Activated CD4-positive, alpha-beta T cell treated with anti-CD3 and anti-CD28 coated beads for 48 hours (primary cell): ENCODE data around the gene PTPDC1.
"Not testable (repeated sequence)": the region's sequence is repeated elsewhere in the genome, so short reads cannot be mapped to it uniquely, and the experiment has no call there.

Experiments
- DNase-seq: peaks from one replicate; pipeline ENCODE4 v3.0.0-alpha.2; 2020

The PTPDC1 gene

DNA sequence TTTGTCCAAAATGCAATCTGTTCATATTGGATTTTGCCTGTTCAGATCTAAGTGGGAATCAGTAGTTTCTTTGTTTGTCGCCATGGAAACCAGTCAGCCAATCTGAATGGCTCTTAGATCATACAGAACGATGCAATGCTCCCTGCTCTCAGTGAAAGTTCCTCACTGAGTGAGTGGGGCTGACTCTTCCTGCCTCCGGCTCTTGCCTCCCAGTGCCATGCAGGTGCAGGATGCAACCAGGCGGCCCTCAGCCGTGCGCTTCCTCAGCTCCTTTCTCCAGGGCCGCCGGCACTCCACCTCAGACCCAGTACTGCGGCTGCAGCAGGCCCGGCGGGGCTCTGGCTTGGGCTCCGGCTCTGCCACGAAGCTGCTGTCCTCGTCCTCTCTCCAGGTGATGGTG, at the start of gene PTPDC1:
PTPDC1 (plus strand) TSS at position 151 of the 400 bp plus-strand sequence; CDS start at position 218, 67 bp downstream.
- no peak for DNase-seq

DNA sequence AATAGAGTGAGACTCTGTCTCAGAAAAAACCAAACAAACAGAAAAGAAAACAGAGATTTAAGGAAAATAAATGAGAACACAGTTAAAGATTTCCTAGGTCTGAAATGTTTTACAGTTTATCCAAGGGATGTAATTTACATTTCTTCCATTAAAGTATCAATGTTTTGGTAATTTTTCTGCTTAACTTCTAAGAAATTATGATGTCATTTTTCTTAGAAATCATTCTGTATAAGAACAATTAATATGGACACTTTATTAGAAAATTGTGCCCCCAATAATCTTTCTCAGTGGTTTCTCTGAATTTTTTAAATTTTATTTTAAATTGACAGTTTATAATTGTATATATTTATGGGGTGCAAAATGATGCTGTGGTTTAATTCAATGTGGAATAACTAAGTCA, 49.8 kb upstream of the PTPDC1 start:
- no peak for DNase-seq

- DNase-seq, result no peak
These were observed 44.5 kb upstream of the PTPDC1 start for GRCh38 chr9:94039786-94040185.

- DNase-seq, result no peak
These were observed 41.5 kb upstream of the PTPDC1 start for GRCh38 chr9:94042516-94043360.

DNA sequence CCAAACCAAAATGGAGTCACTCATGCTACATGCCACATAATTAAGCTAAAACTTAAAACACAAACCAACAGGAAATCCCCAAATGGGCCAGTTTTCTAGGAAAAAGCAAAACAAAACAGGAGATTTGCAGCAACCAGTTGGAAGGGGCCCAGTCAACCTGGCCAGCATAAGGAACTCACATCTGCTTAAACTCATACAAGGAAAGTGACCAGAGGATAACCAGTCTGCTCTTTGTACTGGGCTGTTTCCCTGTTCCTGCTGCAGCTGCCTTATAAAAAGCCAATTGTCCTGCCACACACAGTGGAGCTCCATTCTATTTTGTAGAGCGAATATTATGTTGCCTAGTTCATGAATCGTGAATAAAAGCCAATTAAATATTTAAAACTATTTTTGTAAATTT, 29.5 kb upstream of the PTPDC1 start:
- no peak for DNase-seq

DNA sequence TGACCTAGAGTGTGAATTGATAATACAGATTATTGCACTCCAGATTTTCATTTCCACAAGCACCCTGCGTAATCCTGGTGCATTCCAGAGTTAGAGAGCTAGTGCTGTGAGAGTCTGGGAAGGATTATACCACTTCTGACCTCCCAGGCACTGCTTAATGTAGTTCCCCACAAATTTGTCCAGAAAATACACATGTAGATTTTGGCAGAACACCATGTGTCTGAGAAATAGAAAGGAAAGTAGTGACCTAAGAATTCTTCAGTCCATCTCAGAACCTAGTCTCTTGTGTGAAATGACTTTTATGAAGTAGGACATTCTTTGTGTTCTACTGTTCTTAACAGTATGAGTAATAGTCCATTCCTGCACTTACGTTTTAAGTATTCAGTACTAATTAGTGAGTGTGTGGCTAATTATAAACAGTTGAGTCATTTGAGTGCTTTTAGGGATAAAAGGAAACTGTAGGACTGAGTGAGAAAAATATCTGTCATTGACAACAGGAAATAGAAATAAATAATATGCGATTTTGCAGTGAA, 27.8 kb upstream of the PTPDC1 start:
- no peak for DNase-seq

- no peak for DNase-seq
These were observed 26.3 kb upstream of the PTPDC1 start for GRCh38 chr9:94057918-94058317.

GRCh38 chr9:94061864-94062263, 22.4 kb upstream of the PTPDC1 start:
- no peak for DNase-seq

GRCh38 chr9:94065535-94065961, 18.7 kb upstream of the PTPDC1 start:
- DNase-seq, result peak; percentile 80

- DNase-seq, result no peak
These were observed 16.0 kb upstream of the PTPDC1 start for GRCh38 chr9:94068257-94068656.

DNA sequence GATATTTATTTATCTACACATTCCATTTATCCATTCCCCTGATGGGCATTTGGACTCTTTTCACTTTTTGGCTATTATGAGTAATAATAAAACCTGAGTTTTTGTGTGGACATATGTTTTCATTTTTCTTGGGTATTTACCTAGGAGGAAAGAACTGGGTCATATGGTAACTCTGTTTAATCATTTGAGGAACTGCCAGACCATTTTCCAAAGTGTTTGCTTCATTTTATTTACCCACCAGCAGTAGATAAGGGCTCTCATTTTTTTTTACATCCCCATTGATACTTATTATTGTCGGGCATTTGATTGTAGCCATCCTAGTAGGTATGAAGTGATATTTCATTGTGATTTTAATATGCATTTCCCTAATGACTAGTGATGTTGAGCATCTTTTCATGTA, 7.7 kb upstream of the PTPDC1 start:
- DNase-seq, result no peak

DNA sequence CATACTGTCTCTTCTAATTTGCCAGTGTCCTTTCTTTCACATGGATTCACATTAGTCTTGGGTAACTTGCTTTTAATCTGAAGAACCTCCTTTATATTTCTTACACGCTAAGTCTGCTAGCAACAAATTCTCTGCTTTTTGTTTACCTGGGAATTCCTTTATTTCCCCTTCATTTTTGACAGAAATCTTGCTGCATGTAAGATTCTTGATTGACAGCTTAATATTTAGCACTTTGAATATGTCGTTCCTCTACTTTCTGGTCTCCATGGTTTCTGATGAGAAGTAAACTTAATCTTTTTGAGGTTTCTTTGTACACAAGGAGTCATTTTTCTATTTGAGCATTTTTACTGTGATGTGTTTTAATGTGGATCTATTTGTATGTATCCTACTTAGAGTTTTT, 6.2 kb upstream of the PTPDC1 start:
- DNase-seq, result no peak

DNA sequence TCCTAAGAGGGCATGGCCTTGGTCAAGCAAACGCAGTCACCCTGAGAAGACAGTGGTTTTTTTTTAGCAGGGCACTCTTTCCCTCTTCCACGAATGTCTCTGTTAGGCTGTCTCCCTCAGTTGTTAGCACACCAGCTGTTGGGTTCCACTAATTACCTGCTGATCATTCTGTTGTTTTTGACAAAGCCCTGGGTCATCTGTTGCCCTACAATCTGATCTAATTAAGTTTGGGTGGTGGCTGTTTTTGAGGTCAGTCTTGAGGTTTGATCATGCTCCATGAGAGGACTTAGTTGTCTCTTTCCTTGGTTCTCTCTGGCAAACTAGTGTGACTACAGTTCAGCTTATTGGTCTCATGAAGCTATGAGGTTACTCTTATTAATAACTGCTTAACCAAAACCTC, 5.0 kb upstream of the PTPDC1 start:
- no peak for DNase-seq

DNA sequence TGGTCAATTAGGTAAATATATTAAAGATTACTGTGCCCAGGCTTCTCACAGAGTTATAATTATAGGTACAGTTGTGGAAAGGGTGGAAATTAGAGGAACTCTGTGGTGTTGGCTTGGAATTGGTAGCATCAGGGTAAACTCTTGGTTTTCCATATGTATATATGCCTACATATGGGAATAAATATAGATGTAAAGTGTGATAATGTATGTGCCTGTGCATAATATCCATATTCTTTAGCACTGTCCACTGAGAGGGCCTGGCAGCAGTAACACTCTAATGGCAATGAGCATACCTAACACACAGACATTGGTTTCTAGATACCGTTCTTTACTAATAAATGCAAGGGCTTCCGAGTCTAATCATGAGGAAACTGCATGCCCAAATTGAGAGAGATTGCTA, 4.0 kb upstream of the PTPDC1 start:
- DNase-seq, result no peak

DNA sequence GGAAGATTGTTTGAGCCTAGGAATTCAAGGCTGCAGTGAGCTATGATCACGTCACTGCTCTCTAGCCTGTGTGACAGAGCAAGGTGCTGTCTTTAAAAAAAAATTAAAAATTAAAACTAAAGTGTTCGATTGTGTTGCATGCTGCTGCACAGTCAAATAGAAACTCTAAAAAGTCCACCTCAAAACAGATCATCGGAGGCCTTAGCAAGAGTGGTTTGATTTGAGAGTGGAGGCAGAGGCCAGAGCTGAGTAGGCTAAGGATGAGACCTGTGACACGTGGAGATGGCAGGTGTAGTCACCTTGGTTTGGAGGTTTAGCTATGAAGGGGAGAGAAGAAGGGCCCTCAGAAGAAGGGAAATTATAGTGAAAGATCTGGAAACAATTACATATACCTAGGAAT, 2.8 kb upstream of the PTPDC1 start:
- no peak for DNase-seq

DNA sequence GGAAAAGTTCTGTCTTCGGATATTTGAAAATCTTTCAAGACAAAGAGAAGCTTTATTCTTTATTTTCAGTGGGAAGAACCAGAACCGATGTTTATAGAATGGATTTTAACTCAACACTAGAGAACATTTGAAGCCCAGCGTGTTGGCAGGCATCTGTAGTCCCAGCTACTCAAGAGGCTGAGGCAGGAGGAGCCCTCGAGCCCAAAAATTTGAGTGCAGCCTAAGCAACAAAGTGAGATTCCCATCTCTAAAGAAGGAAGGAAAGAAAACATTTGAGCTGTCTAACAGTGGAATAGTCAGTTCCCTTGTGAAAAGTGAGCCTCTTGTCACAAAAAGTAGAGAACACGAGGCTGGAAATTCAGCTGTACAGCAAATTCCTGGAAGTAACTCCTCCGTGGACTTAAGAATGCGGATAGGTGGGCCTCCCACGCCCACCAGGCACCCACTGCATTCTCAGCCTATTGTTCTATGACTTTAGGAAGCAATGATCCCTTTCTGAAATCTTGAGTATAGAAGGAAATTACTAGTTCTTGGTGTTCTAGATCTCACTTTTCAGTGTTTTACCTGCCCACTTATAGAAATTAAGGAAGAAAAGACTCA, 2.3 kb upstream of the PTPDC1 start:
- DNase-seq, result no peak

DNA sequence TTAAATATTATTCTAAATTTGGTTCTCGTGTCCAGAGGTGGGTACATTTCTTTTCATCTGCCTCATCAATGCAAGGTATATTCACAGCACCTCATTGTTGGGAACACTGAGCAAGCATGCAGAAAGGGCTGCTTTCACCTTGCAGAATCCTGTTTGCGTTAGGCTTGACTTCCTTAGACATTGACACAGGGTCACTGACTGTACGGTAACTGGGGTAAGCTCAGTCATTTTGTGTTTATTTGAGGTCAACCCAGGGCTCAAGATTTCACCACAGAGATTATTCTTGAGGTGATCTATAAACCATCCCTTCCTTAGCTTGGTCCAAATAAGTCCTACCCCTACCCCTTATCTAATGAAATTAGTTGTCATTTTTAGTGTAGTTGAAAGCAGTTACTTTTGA, 1.7 kb upstream of the PTPDC1 start:
- no peak for DNase-seq

DNA sequence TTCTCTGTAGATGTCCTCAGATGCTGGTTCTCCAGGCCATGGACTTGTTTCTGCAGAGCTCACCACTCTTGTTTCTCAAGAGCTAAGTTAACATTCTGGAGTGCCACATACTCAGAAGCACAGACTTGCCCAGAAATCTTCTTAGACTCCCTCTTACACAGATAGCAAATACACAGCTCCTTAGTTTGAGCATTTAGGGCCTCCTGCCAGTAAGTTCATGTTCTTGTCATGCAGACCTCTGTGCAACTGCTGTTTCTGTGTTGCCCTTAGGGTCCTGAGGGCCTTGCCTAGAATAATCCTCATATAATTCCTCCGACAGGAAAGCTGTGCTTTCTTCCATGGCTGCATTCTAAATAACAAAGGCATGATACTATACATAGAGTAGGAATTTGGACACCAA, 1.3 kb upstream of the PTPDC1 start:
- no peak for DNase-seq

DNA sequence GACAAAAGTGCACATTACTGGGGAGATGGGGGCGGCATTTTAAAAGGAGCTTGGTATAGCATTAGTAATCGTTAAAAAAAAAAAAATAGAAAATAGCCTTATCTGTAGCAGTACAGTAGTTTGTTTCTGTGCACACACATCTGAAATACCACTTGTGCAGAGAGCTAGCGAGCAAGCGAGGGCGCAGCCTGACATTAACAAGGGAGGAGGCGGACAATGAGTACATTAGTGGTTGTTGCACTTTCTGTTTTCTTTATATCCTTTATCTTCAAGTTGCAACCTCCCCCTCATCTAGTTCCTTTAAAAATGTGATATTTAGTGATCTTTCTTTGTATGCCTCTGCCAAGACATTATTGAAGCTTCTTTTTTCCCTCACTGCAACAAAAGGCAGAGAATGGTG, 880 bp upstream of the PTPDC1 start:
- DNase-seq, result no peak

- DNase-seq, result no peak
These were observed 887 bp downstream of the PTPDC1 start for GRCh38 chr9:94085062-94085639.

DNA sequence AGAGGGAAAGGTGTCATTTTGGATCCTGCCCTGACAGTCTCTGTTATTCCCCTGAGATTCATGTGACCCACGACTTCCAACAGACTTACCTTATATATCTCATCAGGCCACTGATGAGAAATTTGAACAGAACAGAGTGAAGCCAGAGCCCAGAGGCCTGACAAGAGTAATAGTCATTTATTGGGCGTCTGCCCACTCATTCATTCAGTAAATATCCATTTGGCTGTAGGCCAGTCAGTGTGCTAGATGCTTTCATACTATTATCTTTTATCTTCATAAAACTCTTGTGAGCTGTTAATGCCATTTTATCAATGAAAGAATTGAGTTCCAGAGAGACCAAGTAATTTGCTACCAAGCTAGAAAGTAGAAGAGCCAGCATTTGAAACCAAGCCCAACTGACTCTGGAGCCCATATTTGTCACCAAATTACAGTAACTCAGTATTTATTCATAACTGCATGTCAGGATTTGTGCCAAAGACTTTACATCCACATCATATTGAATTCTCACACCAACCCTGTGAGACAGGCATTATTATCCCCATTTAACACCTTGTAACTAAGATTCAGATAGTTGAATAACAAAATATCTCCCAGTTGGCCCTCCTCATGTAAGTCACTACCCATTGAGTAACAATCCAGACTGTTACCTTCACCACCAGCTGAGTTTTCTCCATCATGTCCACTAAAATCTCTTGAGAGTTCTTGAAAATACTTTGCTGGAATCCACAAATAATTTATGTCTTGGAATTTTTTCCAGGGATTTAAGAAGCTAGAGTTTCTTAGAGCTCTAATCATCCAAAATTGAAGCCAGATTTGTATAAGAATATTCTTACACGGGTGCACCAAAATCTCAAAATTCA, 2.5 kb downstream of the PTPDC1 start:
- no peak for DNase-seq

DNA sequence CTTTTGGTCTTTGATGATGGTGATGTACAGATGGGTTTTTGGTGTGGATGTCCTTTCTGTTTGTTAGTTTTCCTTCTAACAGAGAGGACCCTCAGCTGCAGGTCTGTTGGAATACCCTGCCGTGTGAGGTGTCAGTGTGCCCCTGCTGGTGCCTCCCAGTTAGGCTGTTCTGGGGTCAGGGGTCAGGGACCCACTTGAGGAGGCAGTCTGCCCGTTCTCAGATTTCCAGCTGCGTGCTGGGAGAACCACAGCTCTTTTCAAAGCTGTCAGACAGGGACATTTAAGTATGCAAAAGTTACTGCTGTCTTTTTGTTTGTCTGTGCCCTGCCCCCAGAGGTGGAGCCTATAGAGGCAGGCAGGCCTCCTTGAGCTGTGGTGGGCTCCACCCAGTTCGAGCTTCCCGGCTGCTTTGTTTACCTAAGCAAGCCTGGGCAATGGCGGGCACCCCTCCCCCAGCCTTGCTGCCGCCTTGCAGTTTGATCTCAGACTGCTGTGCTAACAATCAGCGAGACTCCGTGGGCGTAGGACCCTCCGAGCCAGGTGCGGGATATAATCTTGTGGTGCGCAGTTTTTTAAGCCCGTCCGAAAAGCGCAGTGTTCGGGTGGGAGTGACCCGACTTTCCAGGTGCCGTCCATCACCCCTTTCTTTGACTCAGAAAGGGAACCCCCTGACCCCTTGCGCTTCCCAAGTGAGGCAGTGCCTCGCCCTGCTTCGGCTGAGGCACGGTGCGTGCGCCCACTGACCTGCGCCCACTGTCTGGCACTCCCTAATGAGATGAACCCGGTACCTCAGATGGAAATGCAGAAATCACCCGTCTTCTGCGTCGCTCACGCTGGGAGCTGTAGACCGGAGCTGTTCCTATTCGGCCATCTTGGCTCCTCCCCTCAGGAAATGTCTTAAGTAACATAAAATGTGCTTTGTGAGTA, 10.2 kb downstream of the PTPDC1 start:
- DNase-seq, result not testable (repeated sequence)
